ENCODE data around the gene PRAC1. TPM values are rescaled to one million over a fixed set of nuclear protein-coding genes. Genes with fewer than 3 reads are reported as not detected.

Gene PRAC1
- polyA plus RNA-seq, 1 of the 3 experiments (the other 2 are of a cell fraction) = not detected

DNA sequence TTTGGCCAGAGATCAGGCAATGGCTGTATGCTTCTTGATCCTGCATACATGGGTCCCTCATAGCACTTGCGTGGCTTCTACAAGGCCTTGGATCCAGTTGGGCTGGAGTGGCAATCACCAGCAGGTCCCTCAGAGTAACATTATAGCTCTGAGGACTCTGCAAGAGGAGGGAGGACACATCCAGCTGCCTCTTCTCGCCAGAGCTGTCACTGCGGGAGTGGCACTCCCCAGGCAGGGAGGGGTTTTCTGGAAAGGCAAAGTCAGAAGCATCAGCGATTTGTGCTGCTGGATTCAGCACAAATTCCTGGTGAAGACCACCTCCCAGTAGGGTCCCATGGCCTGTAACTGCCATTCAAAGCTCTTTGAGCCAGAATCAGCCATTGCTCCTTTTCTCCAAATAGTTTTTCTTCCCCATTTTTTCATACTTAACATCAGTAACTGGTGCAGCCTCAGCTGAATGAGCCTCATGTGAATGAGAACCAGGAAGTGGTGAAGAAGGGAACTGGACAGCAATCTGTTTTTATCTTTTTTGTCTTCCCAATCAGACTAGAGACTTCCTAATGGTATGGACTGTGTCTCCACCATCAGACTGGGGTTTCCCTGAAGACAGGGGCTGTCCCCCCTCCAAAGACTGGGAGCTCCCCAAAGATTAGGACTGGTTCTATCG, 46.8 kb upstream of the PRAC1 start (continued):
- TF ChIP-seq PBX3 (IDR thresholded peaks at IDR 0.05) (no peak), TEAD4 (IDR thresholded peaks at IDR 0.05; ENCODE audit: borderline replicate concordance, insufficient read depth) (no peak), CHD2 (IDR thresholded peaks at IDR 0.05; ENCODE audit: low read length, partially characterized antibody) (no peak), FOXJ3 (CRISPR knock-in tag; IDR thresholded peaks at IDR 0.05) (no peak), GABPA (IDR thresholded peaks at IDR 0.05; ENCODE audit: low read depth) (no peak), ELF1 (IDR thresholded peaks at IDR 0.05) (no peak)
- TF ChIP-seq, protein P1, sequence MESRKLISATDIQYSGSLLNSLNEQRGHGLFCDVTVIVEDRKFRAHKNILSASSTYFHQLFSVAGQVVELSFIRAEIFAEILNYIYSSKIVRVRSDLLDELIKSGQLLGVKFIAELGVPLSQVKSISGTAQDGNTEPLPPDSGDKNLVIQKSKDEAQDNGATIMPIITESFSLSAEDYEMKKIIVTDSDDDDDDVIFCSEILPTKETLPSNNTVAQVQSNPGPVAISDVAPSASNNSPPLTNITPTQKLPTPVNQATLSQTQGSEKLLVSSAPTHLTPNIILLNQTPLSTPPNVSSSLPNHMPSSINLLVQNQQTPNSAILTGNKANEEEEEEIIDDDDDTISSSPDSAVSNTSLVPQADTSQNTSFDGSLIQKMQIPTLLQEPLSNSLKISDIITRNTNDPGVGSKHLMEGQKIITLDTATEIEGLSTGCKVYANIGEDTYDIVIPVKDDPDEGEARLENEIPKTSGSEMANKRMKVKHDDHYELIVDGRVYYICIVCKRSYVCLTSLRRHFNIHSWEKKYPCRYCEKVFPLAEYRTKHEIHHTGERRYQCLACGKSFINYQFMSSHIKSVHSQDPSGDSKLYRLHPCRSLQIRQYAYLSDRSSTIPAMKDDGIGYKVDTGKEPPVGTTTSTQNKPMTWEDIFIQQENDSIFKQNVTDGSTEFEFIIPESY (IDR thresholded peaks at IDR 0.05; ENCODE audit: borderline replicate concordance, low read depth) = no peak
- TF ChIP-seq, protein P2, sequence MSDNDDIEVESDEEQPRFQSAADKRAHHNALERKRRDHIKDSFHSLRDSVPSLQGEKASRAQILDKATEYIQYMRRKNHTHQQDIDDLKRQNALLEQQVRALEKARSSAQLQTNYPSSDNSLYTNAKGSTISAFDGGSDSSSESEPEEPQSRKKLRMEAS (IDR thresholded peaks at IDR 0.05; ENCODE audit: low read depth) = no peak

- Histone ChIP-seq H3K9me3 (no peaks in the 10 kb centered on the region), H3K9ac (no peak overlapping the region), H3F3A (replicated peaks; ENCODE audit: insufficient read depth) (no peaks in the 10 kb centered on the region), H3K27me3 (ENCODE audit: insufficient read depth) (peaks cover 90% of the 10 kb centered on the region), H3K9me2 (no peaks in the 10 kb centered on the region), H3K4me1 (ENCODE audit: control insufficient read depth in 1 of 2, insufficient read depth in 2 of 2, low read depth in 1 of 2, low read length in 1 of 2) (no peaks in the 10 kb centered on the region), H3K79me2 (ENCODE audit: insufficient read depth) (no peaks in the 10 kb centered on the region), H4K20me1 (ENCODE audit: insufficient read depth) (no peaks in the 10 kb centered on the region), H3K36me3 (replicated peaks in 1 of 2; ENCODE audit: control insufficient read depth in 1 of 2, insufficient read depth in 2 of 2, low read length in 1 of 2) (no peaks in the 10 kb centered on the region), H3K4me2 (no peak overlapping the region), H3K4me3 (ENCODE audit: low read depth in 2 of 2, low read length in 1 of 2) (no peak overlapping the region), H2AFZ (ENCODE audit: low read depth) (no peak overlapping the region), H3K27ac (ENCODE audit: low read depth in 2 of 2, low read length in 1 of 2) (no peak overlapping the region)
- TF ChIP-seq, protein P1 (IDR thresholded peaks at IDR 0.05; ENCODE audit: borderline replicate concordance, low read depth) = no peak
- no peak for TF ChIP-seq GABPA (IDR thresholded peaks at IDR 0.05; ENCODE audit: low read depth)
- TF ChIP-seq PBX3 (IDR thresholded peaks at IDR 0.05) = no peak
- no peak for TF ChIP-seq SIN3A (IDR thresholded peaks at IDR 0.05; ENCODE audit: borderline replicate concordance, low read depth, low read length)
- ChIA-PET CTCF (interaction anchor here (0.8 to 5.0 kb wide), 8 partner anchors 18 to 265 kb away, joined by 3 to 24 read pairs (median 4); no protein-coding TSS in a partner anchor), POLR2A (no interaction called here)
- WGBS (ENCODE audit: low lambda C conversion rate) = 20% methylated on average over 4 of the region's 4 CpGs
- no peak for DNase-seq
Measured at GRCh38 chr17:48767263-48767774, 45.0 kb upstream of the PRAC1 start.

Measured in SK-N-SH (cell line).